Activated B cell treated with CpG ODN at 0.5 μM for 24 hours (primary cell): ENCODE results near the gene UBE2QL1. TPM values are rescaled to one million over a fixed set of nuclear protein-coding genes. Genes with fewer than 3 reads are reported as not detected.

ENCODE experiments used
- ATAC-seq: fragments of 200-7000 bp; cut with Tn5 transposase; one replicate; pipeline ENCODE4 v1.10.0; 2021; ENCODE audit warnings: low read depth, mild to moderate bottlenecking, moderate library complexity
- CTCF ChIA-PET: fragments of 350-600 bp; sonication (Branson Sonifier 250); formaldehyde crosslinking; loops from one replicate; lab custom pipeline; 2021; ENCODE audit warnings: antibody characterized with exemption; lab: Charles Lee
- POLR2A ChIA-PET: fragments of 350-600 bp; sonication (Branson Sonifier 250); formaldehyde crosslinking; loops from one replicate; lab custom pipeline; 2021; ENCODE audit warnings: antibody characterized with exemption; lab: Charles Lee
- DNase-seq: peaks from one replicate; pipeline ENCODE4 v3.0.0; 2022
- H3K27ac Mint-ChIP-seq: one replicate; pipeline ENCODE4 v1.8.0; 2020; ENCODE audit warnings: mixed read lengths
- H3K27me3 Mint-ChIP-seq: one replicate; pipeline ENCODE4 v1.8.0; 2021; ENCODE audit warnings: mixed read lengths
- H3K36me3 Mint-ChIP-seq: one replicate; pipeline ENCODE4 v1.8.0; 2021; ENCODE audit warnings: low read depth, mixed read lengths
- H3K4me1 Mint-ChIP-seq: one replicate; pipeline ENCODE4 v1.8.0; 2021; ENCODE audit warnings: mixed read lengths
- H3K4me3 Mint-ChIP-seq: one replicate; pipeline ENCODE4 v1.8.0; 2020; ENCODE audit warnings: mild to moderate bottlenecking, mixed read lengths
- H3K9me3 Mint-ChIP-seq: one replicate; pipeline ENCODE4 v1.8.0; 2020; ENCODE audit warnings: mixed read lengths
- CTCF ChIP-seq: fragments of 200-600 bp; IDR thresholded peaks from one replicate; pipeline ENCODE4 v1.8.0; 2022; ENCODE audit warnings: antibody characterized with exemption, mild to moderate bottlenecking
- intact Hi-C: fragments of 100-400 bp; cut with micrococcal nuclease; formaldehyde crosslinking; loops from one replicate; pipeline ENCODE4 v1.15.1; 2024
- total RNA-seq: library from RNA; stranded (reverse); gene quantifications from 2 replicates; pipeline ENCODE4 v1.2.3, GENCODE V29; 2022

The UBE2QL1 gene
- total RNA-seq, 1 donor from 2014 or later, result 1.2 TPM

GRCh38 chr5:6456766-6457370 is 8.2 kb downstream of the UBE2QL1 start:
- intact Hi-C loops, result no loop called here
- TF ChIP-seq CTCF, result no peak
- Mint-ChIP-seq H3K9me3 (no peaks in the 10 kb centered on the region), H3K4me3 (no peak overlapping the region), H3K27ac (no peak overlapping the region), H3K4me1 (no peaks in the 10 kb centered on the region), H3K27me3 (peaks cover 28% of the 10 kb centered on the region), H3K36me3 (no peaks in the 10 kb centered on the region)
- DNase-seq (no peak), ATAC-seq (no peak)
- CTCF ChIA-PET, result no interaction called here
- POLR2A ChIA-PET, result no interaction called here

GRCh38 chr5:6457592-6457991 is 8.9 kb downstream of the UBE2QL1 start:
- ATAC-seq (no peak), DNase-seq (no peak)
- TF ChIP-seq CTCF, result no peak
- H3K27me3 Mint-ChIP-seq, result peaks cover 27% of the 10 kb centered on the region
- H3K4me1 Mint-ChIP-seq, result no peaks in the 10 kb centered on the region
- H3K4me3 Mint-ChIP-seq, result no peak overlapping the region
- intact Hi-C loops, result no loop called here
- CTCF ChIA-PET, result no interaction called here
- no peaks in the 10 kb centered on the region for H3K9me3 Mint-ChIP-seq
- H3K27ac Mint-ChIP-seq, result no peak overlapping the region
- POLR2A ChIA-PET, result no interaction called here
- H3K36me3 Mint-ChIP-seq, result no peaks in the 10 kb centered on the region

GRCh38 chr5:6458833-6459232 is 10.2 kb downstream of the UBE2QL1 start:
- TF ChIP-seq CTCF, result no peak
- no peak overlapping the region for H3K4me3 Mint-ChIP-seq
- H3K36me3 Mint-ChIP-seq, result no peaks in the 10 kb centered on the region
- ChIA-PET POLR2A (no interaction called here), CTCF (no interaction called here)
- H3K9me3 Mint-ChIP-seq, result no peaks in the 10 kb centered on the region
- H3K27me3 Mint-ChIP-seq, result peaks cover 19% of the 10 kb centered on the region
- H3K4me1 Mint-ChIP-seq, result no peaks in the 10 kb centered on the region
- ATAC-seq (no peak), DNase-seq (no peak)
- H3K27ac Mint-ChIP-seq, result no peak overlapping the region
- intact Hi-C loops, result no loop called here

GRCh38 chr5:6459896-6460295 is 11.2 kb downstream of the UBE2QL1 start:
- intact Hi-C loops, result no loop called here
- DNase-seq (no peak), ATAC-seq (no peak)
- no peaks in the 10 kb centered on the region for H3K4me1 Mint-ChIP-seq
- no peaks in the 10 kb centered on the region for H3K9me3 Mint-ChIP-seq
- H3K27me3 Mint-ChIP-seq, result peaks cover 12% of the 10 kb centered on the region
- no peak overlapping the region for H3K27ac Mint-ChIP-seq
- H3K36me3 Mint-ChIP-seq, result no peaks in the 10 kb centered on the region
- POLR2A ChIA-PET, result no interaction called here
- CTCF ChIA-PET, result no interaction called here
- TF ChIP-seq CTCF, result no peak
- H3K4me3 Mint-ChIP-seq, result no peak overlapping the region

- H3K36me3 Mint-ChIP-seq, result no peaks in the 10 kb centered on the region
- H3K9me3 Mint-ChIP-seq, result no peaks in the 10 kb centered on the region
- no peak for TF ChIP-seq CTCF
- H3K27me3 Mint-ChIP-seq, result peaks cover 6% of the 10 kb centered on the region
- H3K27ac Mint-ChIP-seq, result no peak overlapping the region
- no peak overlapping the region for H3K4me3 Mint-ChIP-seq
- intact Hi-C loops, result no loop called here
- ATAC-seq (no peak), DNase-seq (no peak)
- POLR2A ChIA-PET, result no interaction called here
- CTCF ChIA-PET, result no interaction called here
- H3K4me1 Mint-ChIP-seq, result peaks cover 3% of the 10 kb centered on the region
Observed at GRCh38 chr5:6461006-6461405, 12.3 kb downstream of the UBE2QL1 start.
